HG03097 (cell line): ENCODE results near the gene VIM.

Experiments used
- ATAC-seq: cut with Tn5 transposase; IDR thresholded peaks from one replicate; pipeline ENCODE4 v1.9.1; 2021; ENCODE audit not compliant: unreplicated experiment, low FRiP score

The VIM gene

DNA sequence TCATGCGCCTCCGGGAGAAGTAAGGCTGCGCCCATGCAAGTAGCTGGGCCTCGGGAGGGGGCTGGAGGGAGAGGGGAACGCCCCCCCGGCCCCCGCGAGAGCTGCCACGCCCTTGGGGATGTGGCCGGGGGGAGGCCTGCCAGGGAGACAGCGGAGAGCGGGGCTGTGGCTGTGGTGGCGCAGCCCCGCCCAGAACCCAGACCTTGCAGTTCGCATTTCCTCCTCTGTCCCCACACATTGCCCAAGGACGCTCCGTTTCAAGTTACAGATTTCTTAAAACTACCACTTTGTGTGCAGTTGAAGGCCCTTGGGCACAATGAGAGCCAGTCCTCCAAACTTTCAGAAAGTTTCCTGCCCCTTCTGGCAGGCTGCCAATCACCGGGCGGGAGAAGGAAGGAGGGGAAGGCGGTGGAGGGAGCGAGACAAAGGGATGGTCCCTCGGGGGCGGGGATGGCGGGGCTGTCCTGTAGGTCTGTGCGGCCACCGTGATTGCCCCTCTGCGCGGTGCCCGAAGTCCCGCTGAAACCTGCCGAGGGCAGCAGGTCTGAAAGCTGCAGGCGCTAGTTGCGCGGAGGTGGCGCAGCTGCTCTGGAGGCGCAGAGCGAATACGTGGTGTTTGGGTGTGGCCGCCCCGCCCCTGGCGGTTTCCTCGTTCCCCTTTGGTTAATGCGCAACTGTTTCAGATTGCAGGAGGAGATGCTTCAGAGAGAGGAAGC is 2.1 kb downstream of the VIM start:
- ATAC-seq: peak; percentile 40

DNA sequence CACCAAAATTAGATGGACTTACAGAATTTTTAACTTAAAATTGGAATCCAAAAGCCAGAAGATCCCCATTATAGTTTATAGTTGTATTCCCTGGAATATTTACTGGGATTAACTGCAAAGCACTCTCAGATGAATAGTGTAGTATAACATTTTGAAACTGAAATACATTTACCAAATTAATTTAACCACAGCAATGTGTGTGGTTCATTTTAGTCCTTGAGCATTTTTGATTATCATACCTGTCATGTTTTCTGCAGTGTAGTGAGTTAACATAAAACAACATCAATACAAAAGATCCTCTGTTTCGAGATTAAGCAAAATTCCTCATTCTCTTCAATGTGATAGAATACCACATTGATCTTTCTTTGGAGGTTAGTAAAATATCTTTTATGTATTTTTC is 3.7 kb downstream of the VIM start:
- ATAC-seq: no peak

DNA sequence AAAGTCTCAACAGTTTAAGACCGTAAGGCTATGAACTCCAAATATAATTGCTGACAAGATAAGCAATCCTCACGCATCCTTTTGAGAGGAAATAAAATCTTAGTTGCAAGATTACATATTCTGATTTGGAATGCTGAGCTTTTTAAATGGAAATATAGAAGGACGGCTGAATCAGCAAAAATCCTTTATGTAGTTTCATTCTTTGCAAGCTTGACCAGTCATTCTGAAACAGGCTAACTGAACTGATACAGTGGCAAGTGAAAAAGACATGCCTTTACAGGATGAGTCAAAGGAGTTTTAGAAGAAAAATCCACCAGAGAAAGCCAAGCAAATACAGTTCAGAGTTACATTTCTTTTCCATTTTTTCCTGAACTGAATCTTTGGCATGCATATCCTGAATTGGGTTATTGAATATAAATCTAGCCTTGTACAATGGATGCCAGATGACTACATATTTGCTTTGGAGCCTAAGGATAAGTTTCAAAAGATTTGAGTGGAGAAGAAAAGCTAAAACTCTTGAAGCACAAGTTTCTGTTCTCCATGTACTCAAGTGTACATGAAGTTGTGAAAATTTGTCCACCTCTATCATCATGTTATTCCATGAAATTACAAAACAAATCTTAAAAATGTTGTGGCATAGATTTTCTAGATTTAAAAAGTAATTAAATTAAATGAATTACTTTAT is 4.4 kb downstream of the VIM start:
- ATAC-seq: no peak

GRCh38 chr10:17233286-17233991 is 5.4 kb downstream of the VIM start:
- no peak for ATAC-seq

- no peak for ATAC-seq
These were observed 6.4 kb downstream of the VIM start for GRCh38 chr10:17234431-17234945.

DNA sequence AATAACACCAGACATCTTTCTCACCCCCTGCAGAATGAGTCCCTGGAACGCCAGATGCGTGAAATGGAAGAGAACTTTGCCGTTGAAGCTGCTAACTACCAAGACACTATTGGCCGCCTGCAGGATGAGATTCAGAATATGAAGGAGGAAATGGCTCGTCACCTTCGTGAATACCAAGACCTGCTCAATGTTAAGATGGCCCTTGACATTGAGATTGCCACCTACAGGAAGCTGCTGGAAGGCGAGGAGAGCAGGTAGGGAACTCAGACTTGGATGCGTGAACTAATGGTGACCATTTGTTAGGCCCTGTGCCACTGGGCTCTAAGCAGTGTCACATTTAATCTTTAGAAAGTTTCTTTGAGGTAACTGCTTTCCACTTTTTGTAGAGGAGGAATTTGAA is 7.1 kb downstream of the VIM start:
- no peak for ATAC-seq

DNA sequence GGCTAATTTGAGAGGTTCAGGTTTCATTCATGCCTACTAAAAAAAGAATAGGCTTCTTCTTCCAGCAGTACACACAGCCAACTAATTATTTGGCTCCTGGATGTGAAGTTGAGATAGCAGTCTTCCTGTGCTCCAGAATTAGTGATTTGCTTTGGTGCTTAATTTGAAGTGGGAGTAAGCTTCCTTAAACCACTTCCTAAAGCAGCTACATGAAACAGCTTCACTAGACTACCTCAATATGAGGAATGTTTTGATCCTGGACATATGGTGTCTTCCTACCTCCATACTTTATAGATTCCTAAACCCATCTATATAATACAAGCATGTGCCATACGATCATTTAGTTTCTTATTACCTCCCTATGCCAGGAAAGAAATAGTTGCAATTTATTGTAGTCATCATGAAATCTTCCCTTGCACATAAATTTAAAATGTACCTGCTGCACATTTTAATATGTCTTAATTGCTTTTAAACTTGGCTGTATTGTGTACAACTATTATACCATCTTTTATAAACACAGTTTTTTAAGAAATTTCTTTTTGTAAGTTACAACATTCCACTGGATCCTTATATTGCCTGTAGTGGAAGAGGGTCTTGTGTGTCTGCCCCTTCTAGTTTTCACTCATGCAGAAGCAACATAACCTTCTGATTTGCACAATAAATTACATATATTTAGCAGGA is 8.6 kb downstream of the VIM start:
- no peak for ATAC-seq

DNA sequence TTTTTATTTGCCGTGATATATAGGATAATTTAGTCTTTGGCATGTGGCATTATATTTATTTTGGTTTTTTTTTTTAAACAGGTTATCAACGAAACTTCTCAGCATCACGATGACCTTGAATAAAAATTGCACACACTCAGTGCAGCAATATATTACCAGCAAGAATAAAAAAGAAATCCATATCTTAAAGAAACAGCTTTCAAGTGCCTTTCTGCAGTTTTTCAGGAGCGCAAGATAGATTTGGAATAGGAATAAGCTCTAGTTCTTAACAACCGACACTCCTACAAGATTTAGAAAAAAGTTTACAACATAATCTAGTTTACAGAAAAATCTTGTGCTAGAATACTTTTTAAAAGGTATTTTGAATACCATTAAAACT is 9.1 kb downstream of the VIM start:
- ATAC-seq: no peak

DNA sequence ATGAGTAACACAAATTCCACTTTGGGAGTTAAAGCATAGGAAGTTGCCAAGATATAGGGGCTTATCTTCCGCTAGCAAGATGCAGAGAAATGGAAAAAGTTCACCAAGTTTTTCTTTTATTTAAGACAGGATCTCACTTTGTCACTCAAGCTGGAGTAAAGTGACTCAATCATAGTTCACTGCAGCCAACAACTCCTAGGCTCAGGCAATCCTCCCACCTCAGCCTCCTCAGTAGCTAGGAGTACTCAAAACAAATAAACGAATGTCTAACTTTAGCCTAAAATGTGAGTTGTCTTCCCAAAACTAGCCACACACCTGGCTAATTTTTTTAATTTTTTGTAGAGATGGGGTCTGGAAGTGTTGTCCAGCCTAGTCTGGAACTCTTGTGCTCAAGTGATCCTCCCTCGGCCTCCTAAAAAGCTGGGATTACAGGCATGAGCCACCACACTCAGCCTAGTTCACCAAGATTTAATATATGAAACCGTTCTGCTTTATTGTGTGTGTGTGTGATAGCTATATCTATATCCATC is 9.9 kb downstream of the VIM start:
- ATAC-seq: no peak

GRCh38 chr10:17238445-17239291 is 10.6 kb downstream of the VIM start:
- no peak for ATAC-seq

DNA sequence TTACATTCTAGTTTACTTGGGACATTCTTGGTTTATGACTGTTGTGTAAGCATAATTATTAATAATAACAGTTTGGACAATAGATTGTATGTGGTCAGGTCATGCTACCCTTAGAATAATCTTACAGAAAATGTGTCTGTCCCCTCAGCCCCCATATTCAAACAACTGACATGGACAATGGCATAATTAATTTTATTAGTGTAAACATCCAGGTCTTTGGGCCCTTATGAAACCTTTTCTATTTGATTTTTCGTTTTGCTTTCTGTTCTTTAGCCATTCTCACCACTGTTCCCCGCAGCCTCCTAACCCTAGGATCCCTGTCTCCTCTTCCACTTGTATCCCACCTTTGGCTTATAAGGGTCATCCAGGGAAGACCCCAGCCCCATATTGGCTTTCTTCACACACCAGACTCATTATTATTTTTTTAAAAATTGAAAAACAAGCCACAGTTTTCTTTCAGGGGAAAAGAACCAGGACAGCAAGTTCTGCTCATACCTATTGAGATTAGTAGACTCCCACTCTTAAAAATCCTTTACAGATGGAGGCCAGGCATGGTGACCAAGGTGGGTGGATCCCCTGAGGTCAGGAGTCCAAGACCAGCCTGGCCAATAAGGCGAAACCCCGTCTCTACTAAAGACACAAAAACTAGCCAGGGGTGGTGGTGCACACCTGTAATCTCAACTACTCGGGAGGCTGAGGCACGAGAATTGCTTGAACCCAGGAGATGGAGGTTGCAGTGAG is 11.5 kb downstream of the VIM start:
- no peak for ATAC-seq

GRCh38 chr10:17240096-17240495 is 12.1 kb downstream of the VIM start:
- ATAC-seq: no peak

DNA sequence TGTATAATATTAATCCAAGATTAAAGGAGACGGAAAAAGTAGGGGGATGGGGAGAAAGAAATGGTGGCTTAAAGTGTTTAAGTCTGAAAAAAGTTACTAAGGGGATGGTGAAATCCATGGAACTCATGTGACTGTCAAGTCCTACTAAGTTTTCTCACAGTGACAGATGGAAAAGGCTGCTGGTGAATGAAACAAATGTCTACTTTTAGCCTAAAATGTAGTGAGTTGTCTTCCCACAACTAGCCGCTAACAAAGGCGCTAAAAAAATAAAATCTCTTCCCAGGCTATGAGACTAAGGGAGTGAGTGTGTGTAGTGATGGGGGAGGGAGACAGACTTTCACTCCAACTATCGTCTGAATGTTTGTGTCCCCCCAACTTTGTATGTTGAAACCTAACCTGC is 12.6 kb downstream of the VIM start:
- no peak for ATAC-seq

DNA sequence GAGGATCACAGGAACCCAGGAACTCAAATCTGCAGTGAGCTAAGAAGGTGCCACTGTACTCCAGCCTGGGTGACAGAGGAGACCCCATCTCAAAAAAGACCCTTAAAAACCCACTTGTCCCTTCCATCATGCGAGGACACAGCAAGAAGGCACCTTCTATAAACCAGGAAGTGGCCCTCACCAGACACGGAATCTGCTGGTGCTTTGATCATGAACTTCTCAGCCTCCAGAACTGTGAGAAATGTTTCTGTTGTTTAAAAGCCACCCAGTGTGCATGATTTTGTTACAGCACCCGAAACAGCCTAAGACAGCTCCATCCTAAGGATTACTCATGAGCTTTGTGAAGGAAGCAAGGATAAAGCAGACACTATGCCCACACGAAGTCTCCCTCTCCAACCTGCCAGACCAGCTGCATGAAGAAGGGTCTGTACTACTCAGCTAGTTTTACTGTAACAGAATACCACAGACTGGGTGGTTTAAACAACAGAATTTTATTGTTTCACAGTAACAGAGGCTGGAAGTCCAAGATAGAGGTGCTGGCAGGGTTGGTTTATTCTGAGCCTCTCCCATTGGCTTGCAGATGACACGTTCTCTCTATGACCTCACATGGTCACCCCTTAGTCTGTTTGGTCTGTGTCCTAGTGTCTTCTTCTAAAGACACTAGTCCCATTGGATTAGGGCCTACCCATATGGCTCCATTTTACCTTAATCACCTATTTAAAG is 13.7 kb downstream of the VIM start:
- no peak for ATAC-seq

GRCh38 chr10:17244700-17245365 is 16.8 kb downstream of the VIM start:
- no peak for ATAC-seq

DNA sequence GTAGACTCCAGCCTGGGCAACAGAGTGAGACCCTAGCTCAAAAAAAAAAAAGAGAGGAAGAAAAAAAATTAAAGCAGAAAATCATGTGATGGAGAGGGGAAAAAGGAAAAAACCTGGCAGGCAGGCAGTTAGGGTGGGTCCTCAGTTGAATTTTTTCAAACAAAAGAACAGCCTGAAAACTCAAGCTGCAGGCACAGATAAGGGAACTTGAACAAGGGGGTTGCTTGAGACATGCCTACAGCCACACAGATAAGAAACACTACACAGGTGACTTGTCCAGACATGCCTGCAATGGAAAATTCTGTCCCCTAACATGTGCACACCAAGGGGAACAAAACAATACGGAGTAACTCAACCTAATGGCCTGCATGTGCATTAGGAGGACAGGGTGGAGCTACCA is 19.2 kb downstream of the VIM start:
- no peak for ATAC-seq

DNA sequence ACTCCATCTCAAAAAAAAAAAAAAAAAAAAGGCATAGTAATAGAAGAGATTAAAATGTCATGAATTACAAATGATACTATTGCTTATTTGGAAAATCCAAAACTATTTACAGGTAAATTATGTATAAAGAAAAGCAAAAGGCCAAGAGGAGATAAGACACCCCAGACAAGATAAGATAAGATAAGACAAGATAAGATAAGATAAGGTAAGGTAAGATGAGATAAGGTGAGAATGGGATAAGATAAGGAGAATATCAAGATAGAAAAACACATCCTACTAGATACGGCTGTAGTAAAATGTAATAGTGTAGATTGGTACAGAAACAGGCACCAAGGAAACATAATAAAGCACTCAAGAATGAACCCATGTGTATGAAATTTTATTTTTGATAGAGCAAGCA is 20.9 kb downstream of the VIM start:
- no peak for ATAC-seq

DNA sequence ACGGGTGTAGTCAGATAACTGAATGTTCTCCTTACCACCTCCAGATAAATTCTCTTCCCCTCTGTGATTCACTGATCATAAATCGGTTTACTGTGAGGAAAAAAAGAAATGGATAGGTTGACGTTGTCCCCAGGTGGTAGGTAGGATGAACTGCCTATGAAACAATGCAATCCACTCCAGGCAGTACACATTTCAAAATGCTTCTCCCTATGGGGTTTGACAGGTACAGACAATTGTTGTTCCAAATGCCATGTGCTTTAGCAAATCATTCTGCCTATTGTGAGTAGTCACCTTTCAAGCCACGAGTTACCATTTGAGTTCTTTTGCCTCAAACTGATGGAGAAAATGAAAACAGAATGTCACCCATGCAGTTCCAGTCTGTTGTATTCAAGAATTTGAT is 21.8 kb downstream of the VIM start:
- ATAC-seq: no peak
